Esophagus squamous epithelium (tissue), 4 donors: Measurements from ENCODE around the gene CORT.
"Not testable (repeated sequence)": the region's sequence is repeated elsewhere in the genome, so short reads cannot be mapped to it uniquely, and the experiment has no call there.

Experiments
- CTCF ChIP-seq, 6 experiments: fragments of 450-650 bp in 4 of 6; fragments of 200-600 bp in 2 of 6; sonication (generic) in 2 of 6; IDR thresholded peaks; one replicate each; pipeline ENCODE4 v1.5.1; 2016 to 2019; ENCODE audit warnings: antibody characterized with exemption in 6 of 6, mild to moderate bottlenecking in 4 of 6, moderate library complexity in 4 of 6
- POLR2A ChIP-seq, 4 donors: fragments of 450-650 bp; IDR thresholded peaks; one replicate each; pipeline ENCODE4 v1.6.1; 2017; ENCODE audit warnings: antibody characterized with exemption in 4 of 4, mild to moderate bottlenecking in 4 of 4, moderate library complexity in 3 of 4

GRCh38 chr1:10457462-10457861 is 7.6 kb downstream of the CORT start:
- not testable (repeated sequence) for TF ChIP-seq POLR2A, CTCF (IDR thresholded peaks at IDR 0.05)
